ENCODE data around the gene PWWP2B. TPM values are rescaled to one million over a fixed set of nuclear protein-coding genes. Genes with fewer than 3 reads are reported as not detected.
A peak's percentile ranks its signal among the peaks of the same experiment; 100 is the strongest.

Gene PWWP2B
- total RNA-seq, 2 donors from 2014 or later: 7.7 to 8.1 TPM

GRCh38 chr10:132355754-132356153 is 41.2 kb upstream of the PWWP2B start:
- no peaks in the 10 kb centered on the region for H3K36me3 ChIP-seq
- H3K4me1 ChIP-seq: no peaks in the 10 kb centered on the region
- no peak overlapping the region for H3K4me3 ChIP-seq
- no peaks in the 10 kb centered on the region for H3K9me3 ChIP-seq
- no peaks in the 10 kb centered on the region for H3K27me3 ChIP-seq
- no peak overlapping the region for H3K27ac ChIP-seq
- no peak for DNase-seq (ENCODE audit: low spot score)
- no peak for TF ChIP-seq CTCF (IDR thresholded peaks at IDR 0.05)

- H3K27ac ChIP-seq: no peak overlapping the region
- no peaks in the 10 kb centered on the region for H3K27me3 ChIP-seq
- H3K36me3 ChIP-seq: no peaks in the 10 kb centered on the region
- H3K4me1 ChIP-seq: no peaks in the 10 kb centered on the region
- H3K9me3 ChIP-seq: no peaks in the 10 kb centered on the region
- no peak for TF ChIP-seq CTCF (IDR thresholded peaks at IDR 0.05)
- no peak for DNase-seq (ENCODE audit: low spot score)
- no peak overlapping the region for H3K4me3 ChIP-seq
These were observed 40.3 kb upstream of the PWWP2B start for GRCh38 chr10:132356621-132357195.

- no peak overlapping the region for H3K27ac ChIP-seq
- H3K36me3 ChIP-seq: no peaks in the 10 kb centered on the region
- H3K4me3 ChIP-seq: no peak overlapping the region
- no peaks in the 10 kb centered on the region for H3K4me1 ChIP-seq
- DNase-seq (ENCODE audit: low spot score): no peak
- TF ChIP-seq CTCF (IDR thresholded peaks at IDR 0.05): no peak
- H3K27me3 ChIP-seq: no peaks in the 10 kb centered on the region
- H3K9me3 ChIP-seq: no peaks in the 10 kb centered on the region
These were observed 39.5 kb upstream of the PWWP2B start for GRCh38 chr10:132357286-132358058.

GRCh38 chr10:132359305-132360040 is 37.5 kb upstream of the PWWP2B start:
- Histone ChIP-seq H3K27me3 (no peaks in the 10 kb centered on the region), H3K4me3 (no peak overlapping the region), H3K27ac (no peak overlapping the region), H3K36me3 (no peaks in the 10 kb centered on the region), H3K9me3 (no peaks in the 10 kb centered on the region), H3K4me1 (no peaks in the 10 kb centered on the region)
- no peak for DNase-seq (ENCODE audit: low spot score)
- no peak for TF ChIP-seq CTCF (IDR thresholded peaks at IDR 0.05)

GRCh38 chr10:132360766-132361447 is 36.1 kb upstream of the PWWP2B start:
- Histone ChIP-seq H3K36me3 (no peaks in the 10 kb centered on the region), H3K4me3 (no peak overlapping the region), H3K9me3 (no peaks in the 10 kb centered on the region), H3K27me3 (no peaks in the 10 kb centered on the region), H3K27ac (no peak overlapping the region), H3K4me1 (no peaks in the 10 kb centered on the region)
- no peak for DNase-seq (ENCODE audit: low spot score)
- TF ChIP-seq CTCF (IDR thresholded peaks at IDR 0.05): peak; percentile 41 to 59

Data from right atrium auricular region (tissue), 2 donors.